ENCODE data around the gene SMIM44. TPM values are rescaled to one million over a fixed set of nuclear protein-coding genes. Genes with fewer than 3 reads are reported as not detected.
"Not testable (repeated sequence)": the region's sequence is repeated elsewhere in the genome, so short reads cannot be mapped to it uniquely, and the experiment has no call there.

The SMIM44 gene
- total RNA-seq, 2 experiments from 2014 or later: not detected

DNA sequence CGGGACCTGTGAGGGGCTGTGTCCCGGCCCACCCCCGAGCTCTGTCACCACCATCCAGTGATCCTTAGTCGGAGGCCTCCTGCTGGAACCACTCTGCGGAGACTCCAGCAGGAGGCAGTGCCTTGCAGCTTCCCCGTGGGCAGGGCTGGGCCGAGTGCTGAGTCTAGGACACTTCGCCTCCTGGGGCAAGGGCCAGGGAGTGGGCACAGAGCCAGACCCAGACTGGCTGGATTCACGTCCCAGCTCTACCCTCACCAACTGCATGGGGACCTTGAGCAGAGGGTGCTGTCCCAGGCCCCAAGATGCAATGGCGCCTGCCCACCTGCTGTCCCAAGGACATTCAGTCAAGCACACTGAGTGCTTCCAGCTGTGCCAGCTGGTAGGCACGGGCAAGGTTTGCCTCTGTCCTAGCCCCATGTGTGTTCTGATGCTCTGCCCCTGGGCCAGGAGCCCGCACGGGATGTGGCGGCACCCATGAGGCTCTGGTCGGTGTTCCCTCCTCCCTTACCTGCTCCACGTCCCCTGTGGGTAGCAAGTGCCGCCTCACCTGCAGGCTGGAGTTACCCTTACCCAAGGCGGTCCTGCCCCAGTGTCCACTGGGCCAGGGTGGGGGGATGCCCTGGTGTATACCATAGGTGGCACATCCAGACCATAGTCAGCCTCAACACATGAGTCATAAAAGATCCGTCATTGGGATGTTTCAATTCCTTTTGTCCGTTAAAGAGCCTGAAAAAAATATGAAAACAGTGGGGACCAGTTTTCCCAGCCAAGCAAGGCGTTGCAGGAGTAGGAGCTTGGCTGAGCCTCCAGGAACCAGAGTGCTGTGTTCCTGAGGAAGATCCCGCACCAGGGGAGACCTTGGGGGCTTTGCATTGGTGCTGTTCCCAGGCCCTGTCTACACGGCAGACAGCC lies 30.2 kb upstream of the SMIM44 start:
- CTCF ChIA-PET: no interaction called here
- Mint-ChIP-seq H3K4me1 (peaks cover 31% of the 10 kb centered on the region), H3K4me3 (no peak overlapping the region), H3K36me3 (ENCODE audit: low read depth) (peaks cover 22% of the 10 kb centered on the region), H3K27ac (no peak overlapping the region), H3K27me3 (no peaks in the 10 kb centered on the region), H3K9me3 (no peaks in the 10 kb centered on the region)
- no peak for DNase-seq
- POLR2A ChIA-PET: no interaction called here

GRCh38 chr19:3512562-3513228 lies 29.5 kb upstream of the SMIM44 start:
- POLR2A ChIA-PET: no interaction called here

DNA sequence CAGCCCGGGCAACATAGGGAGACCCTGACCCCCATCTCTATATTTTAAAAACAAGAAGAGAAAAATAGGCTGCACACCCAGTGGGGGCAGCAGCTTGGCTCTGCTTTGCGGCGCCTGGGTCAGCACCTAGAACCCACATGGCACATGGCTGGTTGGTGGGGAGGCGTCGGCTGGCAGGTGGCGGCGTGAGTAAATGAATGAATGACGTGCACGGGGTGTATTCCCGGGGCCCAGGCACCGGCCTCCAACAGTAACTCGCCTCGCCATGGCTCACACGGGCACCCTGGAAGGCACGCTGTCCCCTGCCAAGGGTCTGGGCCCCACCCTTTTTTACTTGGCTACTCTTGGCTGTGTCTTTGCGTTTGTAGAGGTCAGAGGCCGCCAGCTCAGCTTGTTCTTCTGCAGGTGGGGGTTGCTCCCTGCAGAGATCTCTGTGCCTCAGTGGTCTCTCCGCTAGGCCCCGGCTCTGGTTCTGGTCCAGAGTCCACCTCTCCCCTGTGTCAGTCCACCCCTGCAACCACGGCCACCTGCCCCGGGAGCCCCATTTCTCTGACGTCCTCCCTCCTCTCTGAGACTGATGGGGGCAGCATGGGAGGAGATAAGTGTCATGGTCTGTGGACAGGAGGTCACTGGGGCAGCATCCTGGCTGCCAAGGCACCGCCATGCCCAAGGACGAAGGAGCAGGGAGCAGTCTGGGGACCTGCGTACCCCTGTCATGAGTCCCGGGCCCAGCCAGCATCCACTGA lies 28.4 kb upstream of the SMIM44 start:
- Mint-ChIP-seq H3K27me3 (no peaks in the 10 kb centered on the region), H3K36me3 (ENCODE audit: low read depth) (peaks cover 32% of the 10 kb centered on the region), H3K9me3 (no peaks in the 10 kb centered on the region), H3K27ac (no peak overlapping the region), H3K4me1 (peaks cover 41% of the 10 kb centered on the region), H3K4me3 (no peak overlapping the region)
- ChIA-PET CTCF (no interaction called here), POLR2A (no interaction called here)
- no peak for DNase-seq

More at GRCh38 chr19:3512562-3513228, 29.5 kb upstream of the SMIM44 start:
- H3K27me3 Mint-ChIP-seq: no peaks in the 10 kb centered on the region
- DNase-seq: no peak
- no peak overlapping the region for H3K4me3 Mint-ChIP-seq
- H3K4me1 Mint-ChIP-seq: peaks cover 35% of the 10 kb centered on the region
- H3K9me3 Mint-ChIP-seq: no peaks in the 10 kb centered on the region
- H3K27ac Mint-ChIP-seq: no peak overlapping the region
- H3K36me3 Mint-ChIP-seq (ENCODE audit: low read depth): peaks cover 25% of the 10 kb centered on the region
- CTCF ChIA-PET: no interaction called here

DNA sequence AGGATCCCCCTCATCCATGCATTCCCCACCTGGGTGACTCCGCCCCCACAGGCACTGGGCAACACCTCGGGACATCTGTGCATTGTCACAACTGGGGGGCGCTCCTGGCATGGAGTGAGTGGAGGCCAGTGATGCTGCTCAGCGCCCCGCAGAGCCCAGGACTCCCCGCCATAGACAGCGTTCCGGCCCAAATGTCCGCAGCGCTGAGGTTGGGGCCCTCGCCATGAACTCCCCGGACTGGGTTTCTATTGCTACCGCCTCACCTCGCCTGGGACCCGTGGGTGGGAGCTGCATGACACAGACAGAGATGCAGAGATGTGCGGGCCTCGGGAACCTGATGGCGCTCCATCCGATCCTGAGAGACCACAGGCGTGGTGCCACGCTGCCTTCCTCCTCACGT lies 27.5 kb upstream of the SMIM44 start:
- no peaks in the 10 kb centered on the region for H3K9me3 Mint-ChIP-seq
- peaks cover 35% of the 10 kb centered on the region for H3K4me1 Mint-ChIP-seq
- H3K27me3 Mint-ChIP-seq: no peaks in the 10 kb centered on the region
- peaks cover 33% of the 10 kb centered on the region for H3K36me3 Mint-ChIP-seq (ENCODE audit: low read depth)
- CTCF ChIA-PET: no interaction called here
- DNase-seq: no peak
- POLR2A ChIA-PET: interaction anchor here (1.0 kb wide), 1 partner anchor 10 kb away, joined by 4 read pairs; the partner anchor contains the start of gene DOHH
- no peak overlapping the region for H3K4me3 Mint-ChIP-seq
- no peak overlapping the region for H3K27ac Mint-ChIP-seq

- Mint-ChIP-seq H3K27me3 (no peaks in the 10 kb centered on the region), H3K9me3 (no peaks in the 10 kb centered on the region), H3K4me1 (peaks cover 40% of the 10 kb centered on the region), H3K27ac (peak overlapping the region; percentile 27), H3K4me3 (peak overlapping the region; percentile 25), H3K36me3 (ENCODE audit: low read depth) (peaks cover 33% of the 10 kb centered on the region)
- DNase-seq: no peak
- ChIA-PET CTCF (interaction anchor here (0.7 kb wide), 1 partner anchor 15 kb away, joined by 3 read pairs; no protein-coding TSS in a partner anchor), POLR2A (interaction anchor here (1.0 kb wide), 1 partner anchor 9 kb away, joined by 4 read pairs; the partner anchor contains the start of gene DOHH)
Measured at GRCh38 chr19:3509566-3509989, 26.3 kb upstream of the SMIM44 start.

GRCh38 chr19:3508771-3509535 lies 25.7 kb upstream of the SMIM44 start:
- DNase-seq: no peak
- Mint-ChIP-seq H3K9me3 (no peaks in the 10 kb centered on the region), H3K27me3 (no peaks in the 10 kb centered on the region), H3K4me1 (peaks cover 44% of the 10 kb centered on the region), H3K36me3 (ENCODE audit: low read depth) (peaks cover 33% of the 10 kb centered on the region), H3K4me3 (peak overlapping the region; percentile 88), H3K27ac (no peak overlapping the region)
- ChIA-PET POLR2A (interaction anchor here (0.6 kb wide), 1 partner anchor 30 kb away, joined by 3 read pairs; no protein-coding TSS in a partner anchor), CTCF (interaction anchor here (0.7 kb wide), 2 partner anchors 14 to 77 kb away, joined by 3 to 5 read pairs; partner anchors contain the start of gene GIPC3)

DNA sequence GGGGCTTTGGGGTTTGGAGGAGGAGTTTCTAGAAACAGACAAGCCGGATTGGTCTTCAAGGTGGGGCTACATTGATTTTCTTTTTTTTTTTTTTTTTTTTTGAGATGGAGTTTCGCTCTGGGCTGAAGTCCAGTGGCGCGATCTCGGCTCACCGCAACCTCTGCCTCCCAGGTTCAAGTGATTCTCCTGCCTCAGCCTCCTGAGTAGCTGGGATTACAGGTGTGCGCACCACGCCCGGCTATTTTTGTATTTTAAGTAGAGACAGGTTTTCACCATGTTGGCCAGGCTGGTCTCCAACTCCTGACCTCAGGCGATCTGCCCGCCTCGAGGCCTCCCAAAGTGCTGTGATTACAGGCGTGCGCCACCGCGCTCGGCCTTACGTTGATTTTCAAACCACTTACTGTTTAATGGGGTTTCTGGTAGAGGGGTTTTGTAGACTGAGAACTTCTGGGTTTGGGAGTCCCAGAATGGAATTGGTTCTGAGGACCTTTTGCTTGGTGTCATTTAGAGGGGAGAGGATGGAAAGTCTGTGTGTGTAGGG lies 24.9 kb upstream of the SMIM44 start:
- CTCF ChIA-PET: interaction anchor here (0.7 kb wide), 1 partner anchor 77 kb away, joined by 5 read pairs; the partner anchor contains the start of gene GIPC3
- not testable (repeated sequence) for DNase-seq, H3K27me3 Mint-ChIP-seq, H3K9me3 Mint-ChIP-seq
- POLR2A ChIA-PET: interaction anchor here (0.6 kb wide), 1 partner anchor 29 kb away, joined by 3 read pairs; no protein-coding TSS in a partner anchor
- peaks cover 41% of the 10 kb centered on the region for H3K4me1 Mint-ChIP-seq
- peaks cover 33% of the 10 kb centered on the region for H3K36me3 Mint-ChIP-seq (ENCODE audit: low read depth)
- peak overlapping the region; percentile 11 for H3K27ac Mint-ChIP-seq
- H3K4me3 Mint-ChIP-seq: peak overlapping the region; percentile 88

DNA sequence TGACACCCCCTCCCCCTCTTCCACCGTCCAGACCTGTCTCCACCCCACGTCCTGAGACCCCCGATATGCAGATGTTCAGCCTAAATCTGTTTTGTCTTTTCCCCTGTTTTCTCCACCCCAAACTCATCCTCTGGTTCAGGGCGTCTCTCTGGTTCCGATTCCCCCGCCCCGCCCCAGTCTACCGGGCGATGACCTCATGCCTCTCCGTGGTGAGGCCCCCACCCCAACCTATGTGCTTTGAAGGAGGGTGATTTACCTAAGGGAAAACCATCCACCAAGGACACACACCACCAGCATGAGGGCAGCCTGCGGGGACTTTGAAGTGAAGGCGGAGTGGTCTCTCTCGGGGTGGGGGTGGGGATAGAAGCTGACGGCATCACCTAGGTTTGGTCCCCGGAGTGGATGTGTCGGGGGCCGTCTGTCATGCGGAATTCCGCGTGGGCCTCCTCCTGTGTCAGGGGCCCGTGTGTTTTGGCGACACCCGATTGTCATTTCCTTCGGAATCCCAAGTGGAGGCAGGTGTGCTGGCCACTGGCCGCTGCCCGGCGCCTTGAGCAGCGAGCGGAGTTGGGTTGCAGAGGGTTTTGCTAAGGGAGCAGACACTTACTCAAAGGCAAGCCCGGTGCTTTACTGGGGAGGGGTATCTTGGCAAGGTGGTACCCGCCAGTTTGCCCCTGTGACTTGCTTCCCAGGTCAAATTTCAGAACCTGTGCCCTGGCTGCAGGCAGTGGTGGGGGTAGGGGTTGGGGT lies 24.3 kb upstream of the SMIM44 start:
- peak overlapping the region; percentile 88 for H3K4me3 Mint-ChIP-seq
- ChIA-PET POLR2A (interaction anchor here (1.0 to 1.6 kb wide), 3 partner anchors 10 to 331 kb away, joined by 4 to 8 read pairs (median 5); partner anchors contain the start of gene MFSD12), CTCF (no interaction called here)
- peaks cover 33% of the 10 kb centered on the region for H3K36me3 Mint-ChIP-seq (ENCODE audit: low read depth)
- peak; percentile 47 for DNase-seq
- H3K27me3 Mint-ChIP-seq: no peaks in the 10 kb centered on the region
- H3K27ac Mint-ChIP-seq: peak overlapping the region; percentile 84
- no peaks in the 10 kb centered on the region for H3K9me3 Mint-ChIP-seq
- H3K4me1 Mint-ChIP-seq: peaks cover 41% of the 10 kb centered on the region

DNA sequence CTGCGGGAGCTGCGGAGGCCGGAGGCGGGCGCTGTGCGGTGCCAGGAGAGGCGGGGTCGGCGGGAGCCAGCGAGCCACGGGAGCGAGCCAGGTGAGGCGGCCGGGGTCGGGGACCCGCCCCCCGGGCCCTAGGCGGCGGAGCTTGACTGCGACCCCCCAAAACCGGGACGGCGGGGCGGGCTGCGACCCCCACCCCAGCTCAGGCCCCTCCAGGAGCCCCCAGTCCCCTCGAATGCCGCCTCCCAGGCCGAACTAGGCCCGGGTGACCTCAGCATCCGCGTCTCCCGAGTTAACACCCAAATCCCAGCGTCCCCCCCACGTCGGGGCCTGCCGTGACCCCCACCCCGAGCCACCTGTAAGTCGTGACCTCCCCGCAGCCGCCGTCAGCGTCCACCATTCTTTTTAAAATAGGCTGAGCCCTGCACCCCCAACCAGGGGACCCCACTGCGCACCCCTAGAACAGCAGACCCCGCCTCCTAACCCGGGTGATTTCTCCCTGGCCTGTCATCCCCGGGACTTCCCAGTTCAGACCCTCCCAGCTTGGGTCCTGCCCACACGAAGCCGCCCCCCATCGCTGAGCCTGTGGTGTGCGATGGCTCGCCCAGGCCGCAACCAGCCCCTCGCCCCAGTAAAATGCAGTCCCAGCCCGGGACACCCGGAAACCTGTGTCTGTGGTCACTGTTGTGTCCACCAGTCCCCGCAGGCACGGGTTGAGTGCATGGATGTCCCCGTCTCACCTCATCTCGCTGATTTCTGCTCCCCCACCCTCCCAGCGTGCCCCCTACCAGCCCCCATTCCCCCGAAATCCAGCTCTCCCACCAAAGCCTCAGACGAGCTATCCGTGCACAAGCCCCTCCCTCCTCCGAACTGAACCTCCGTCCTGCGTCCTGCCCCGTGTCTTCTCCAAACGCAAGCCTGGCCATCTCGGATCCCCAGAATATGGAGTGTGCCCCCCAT lies 23.4 kb upstream of the SMIM44 start:
- Mint-ChIP-seq H3K27me3 (no peaks in the 10 kb centered on the region), H3K36me3 (ENCODE audit: low read depth) (peaks cover 33% of the 10 kb centered on the region), H3K4me1 (peaks cover 41% of the 10 kb centered on the region), H3K4me3 (peak overlapping the region; percentile 88), H3K27ac (peak overlapping the region; percentile 84), H3K9me3 (no peaks in the 10 kb centered on the region)
- peak; percentile 38 for DNase-seq
- CTCF ChIA-PET: no interaction called here
- POLR2A ChIA-PET: interaction anchor here (0.6 to 1.9 kb wide), 6 partner anchors 10 to 330 kb away, joined by 3 to 8 read pairs (median 4); partner anchors contain the start of gene MFSD12

- ChIA-PET POLR2A (interaction anchor here (0.9 to 1.9 kb wide), 4 partner anchors 11 to 99 kb away, joined by 3 to 8 read pairs (median 6); partner anchors contain the start of gene MFSD12), CTCF (interaction anchor here (0.6 kb wide), 1 partner anchor 205 kb away, joined by 3 read pairs; no protein-coding TSS in a partner anchor)
- DNase-seq: peak; percentile 100
- no peaks in the 10 kb centered on the region for H3K9me3 Mint-ChIP-seq
- peak within 1 kb of the TSS; percentile 98 for H3K27ac Mint-ChIP-seq
- H3K36me3 Mint-ChIP-seq (ENCODE audit: low read depth): peaks cover 30% of the 10 kb centered on the region
- H3K4me1 Mint-ChIP-seq: peaks cover 45% of the 10 kb centered on the region
- peak within 1 kb of the TSS; percentile 88 for H3K4me3 Mint-ChIP-seq
- H3K27me3 Mint-ChIP-seq: no peaks in the 10 kb centered on the region
Measured at GRCh38 chr19:3505598-3506383, 22.6 kb upstream of the SMIM44 start, which contains the start of gene FZR1. Gene FZR1 (plus strand): TSS chr19:3506311. CDS start chr19:3522990, 16,679 bp downstream.
